ENCODE data around the gene MTERF1. TPM values are rescaled to one million over a fixed set of nuclear protein-coding genes. Genes with fewer than 3 reads are reported as not detected.
A peak's percentile ranks its signal among the peaks of the same experiment; 100 is the strongest.

MTERF1 gene
- 12.4 TPM for polyA plus RNA-seq

- Mint-ChIP-seq H3K4me1 (peaks cover 13 to 37% (median 29%) of the 10 kb centered on the region in 3 donors), H3K9me3 (peaks cover 0 to 8% (median 0%) of the 10 kb centered on the region in 3 donors), H3K4me3 (peak within 1 kb of the TSS; percentile 92 to 98 (median 96)), H3K36me3 (peaks cover 5% of the 10 kb centered on the region), H3K27ac (peak within 1 kb of the TSS; percentile 63 to 94 (median 93)), H3K27me3 (no peaks in the 10 kb centered on the region)
These were observed at the start of gene MTERF1 for GRCh38 chr7:91880413-91881241. MTERF1 (minus strand) TSS chr7:91880702; CDS start chr7:91880083, 619 bp downstream.

GRCh38 chr7:91929463-91929862 lies 49.0 kb upstream of the MTERF1 start:
- no peaks in the 10 kb centered on the region for H3K9me3 Mint-ChIP-seq
- H3K36me3 Mint-ChIP-seq, result no peaks in the 10 kb centered on the region
- no peak overlapping the region for H3K4me3 Mint-ChIP-seq
- H3K27ac Mint-ChIP-seq, result no peak overlapping the region
- H3K27me3 Mint-ChIP-seq, result peaks cover 7% of the 10 kb centered on the region
- H3K4me1 Mint-ChIP-seq, result no peaks in the 10 kb centered on the region

GRCh38 chr7:91927912-91928311 lies 47.4 kb upstream of the MTERF1 start:
- peaks cover 7% of the 10 kb centered on the region for H3K27me3 Mint-ChIP-seq
- H3K36me3 Mint-ChIP-seq, result no peaks in the 10 kb centered on the region
- no peaks in the 10 kb centered on the region for H3K9me3 Mint-ChIP-seq
- no peak overlapping the region for H3K27ac Mint-ChIP-seq
- H3K4me1 Mint-ChIP-seq, result no peaks in the 10 kb centered on the region
- no peak overlapping the region for H3K4me3 Mint-ChIP-seq

GRCh38 chr7:91922857-91923256 lies 42.4 kb upstream of the MTERF1 start:
- no peak overlapping the region for H3K4me3 Mint-ChIP-seq
- H3K4me1 Mint-ChIP-seq, result no peaks in the 10 kb centered on the region
- no peak overlapping the region for H3K27ac Mint-ChIP-seq
- H3K36me3 Mint-ChIP-seq, result no peaks in the 10 kb centered on the region
- H3K27me3 Mint-ChIP-seq, result peaks cover 4% of the 10 kb centered on the region
- H3K9me3 Mint-ChIP-seq, result no peaks in the 10 kb centered on the region

- H3K4me3 Mint-ChIP-seq, result no peak overlapping the region
- H3K27ac Mint-ChIP-seq, result no peak overlapping the region
- H3K9me3 Mint-ChIP-seq, result no peaks in the 10 kb centered on the region
- no peaks in the 10 kb centered on the region for H3K36me3 Mint-ChIP-seq
- no peaks in the 10 kb centered on the region for H3K27me3 Mint-ChIP-seq
- H3K4me1 Mint-ChIP-seq, result peaks cover 0 to 2% (median 2%) of the 10 kb centered on the region in 3 donors
These were observed 37.9 kb upstream of the MTERF1 start for GRCh38 chr7:91918356-91918755.

- no peaks in the 10 kb centered on the region for H3K36me3 Mint-ChIP-seq
- no peaks in the 10 kb centered on the region for H3K27me3 Mint-ChIP-seq
- no peak overlapping the region for H3K4me3 Mint-ChIP-seq
- H3K4me1 Mint-ChIP-seq, result peaks cover 0 to 3% (median 2%) of the 10 kb centered on the region in 3 donors
- H3K27ac Mint-ChIP-seq, result no peak overlapping the region
- H3K9me3 Mint-ChIP-seq, result no peaks in the 10 kb centered on the region
These were observed 35.5 kb upstream of the MTERF1 start for GRCh38 chr7:91916051-91916440.

GRCh38 chr7:91915401-91916050 lies 35.0 kb upstream of the MTERF1 start:
- no peak overlapping the region for H3K4me3 Mint-ChIP-seq

GRCh38 chr7:91913612-91914011 lies 33.1 kb upstream of the MTERF1 start:
- no peak overlapping the region for H3K4me3 Mint-ChIP-seq
- peaks cover 0 to 3% (median 2%) of the 10 kb centered on the region in 3 donors for H3K4me1 Mint-ChIP-seq
- H3K27ac Mint-ChIP-seq, result no peak overlapping the region
- no peaks in the 10 kb centered on the region for H3K36me3 Mint-ChIP-seq
- no peaks in the 10 kb centered on the region for H3K27me3 Mint-ChIP-seq
- peaks cover 0 to 1% (median 0%) of the 10 kb centered on the region in 3 donors for H3K9me3 Mint-ChIP-seq

More at GRCh38 chr7:91915401-91916050, 35.0 kb upstream of the MTERF1 start:
- no peaks in the 10 kb centered on the region for H3K36me3 Mint-ChIP-seq
- H3K27ac Mint-ChIP-seq, result no peak overlapping the region
- H3K4me1 Mint-ChIP-seq, result peaks cover 0 to 3% (median 2%) of the 10 kb centered on the region in 3 donors
- no peaks in the 10 kb centered on the region for H3K27me3 Mint-ChIP-seq
- no peaks in the 10 kb centered on the region for H3K9me3 Mint-ChIP-seq

GRCh38 chr7:91912494-91912893 lies 32.0 kb upstream of the MTERF1 start:
- Mint-ChIP-seq H3K27ac (no peak overlapping the region), H3K4me3 (no peak overlapping the region), H3K9me3 (peaks cover 0 to 3% (median 0%) of the 10 kb centered on the region in 3 donors), H3K36me3 (no peaks in the 10 kb centered on the region), H3K4me1 (peaks cover 0 to 3% (median 2%) of the 10 kb centered on the region in 3 donors), H3K27me3 (no peaks in the 10 kb centered on the region)

GRCh38 chr7:91911121-91911520 lies 30.6 kb upstream of the MTERF1 start:
- Mint-ChIP-seq H3K4me3 (no peak overlapping the region), H3K27ac (no peak overlapping the region), H3K36me3 (no peaks in the 10 kb centered on the region), H3K9me3 (peaks cover 0 to 3% (median 1%) of the 10 kb centered on the region in 3 donors), H3K27me3 (no peaks in the 10 kb centered on the region), H3K4me1 (peaks cover 0 to 3% (median 2%) of the 10 kb centered on the region in 3 donors)

- H3K9me3 Mint-ChIP-seq, result peaks cover 0 to 3% (median 1%) of the 10 kb centered on the region in 3 donors
- H3K27me3 Mint-ChIP-seq, result no peaks in the 10 kb centered on the region
- H3K4me1 Mint-ChIP-seq, result peaks cover 0 to 3% (median 2%) of the 10 kb centered on the region in 3 donors
- H3K27ac Mint-ChIP-seq, result no peak overlapping the region
- H3K4me3 Mint-ChIP-seq, result no peak overlapping the region
- H3K36me3 Mint-ChIP-seq, result no peaks in the 10 kb centered on the region
These were observed 29.7 kb upstream of the MTERF1 start for GRCh38 chr7:91910171-91910570.

GRCh38 chr7:91899563-91899962 lies 19.1 kb upstream of the MTERF1 start:
- H3K27me3 Mint-ChIP-seq, result peaks cover 5% of the 10 kb centered on the region
- H3K27ac Mint-ChIP-seq, result no peak overlapping the region
- no peaks in the 10 kb centered on the region for H3K9me3 Mint-ChIP-seq
- no peaks in the 10 kb centered on the region for H3K36me3 Mint-ChIP-seq
- no peak overlapping the region for H3K4me3 Mint-ChIP-seq
- no peaks in the 10 kb centered on the region for H3K4me1 Mint-ChIP-seq

GRCh38 chr7:91898240-91898992 lies 17.9 kb upstream of the MTERF1 start:
- Mint-ChIP-seq H3K36me3 (no peaks in the 10 kb centered on the region), H3K4me3 (no peak overlapping the region), H3K27ac (no peak overlapping the region), H3K27me3 (peaks cover 5% of the 10 kb centered on the region), H3K9me3 (no peaks in the 10 kb centered on the region), H3K4me1 (no peaks in the 10 kb centered on the region)

- Mint-ChIP-seq H3K4me3 (no peak overlapping the region), H3K9me3 (no peaks in the 10 kb centered on the region), H3K27ac (no peak overlapping the region), H3K36me3 (peaks cover 2% of the 10 kb centered on the region), H3K27me3 (peaks cover 4% of the 10 kb centered on the region), H3K4me1 (no peaks in the 10 kb centered on the region)
These were observed 14.4 kb upstream of the MTERF1 start for GRCh38 chr7:91894781-91895480.

Data from IgD-negative memory B cell (primary cell).